ENCODE data around the gene GTPBP1.
A peak's percentile ranks its signal among the peaks of the same experiment; 100 is the strongest.

- no peak for TF ChIP-seq CTCF (conservative IDR thresholded peaks at IDR 0.05)
- peak; percentile 85; the same call in 1 of the 2 replicates for TF ChIP-seq ZFX (IDR thresholded peaks at IDR 0.05)
Measured at GRCh38 chr22:38656256-38657044, 49.3 kb upstream of the GTPBP1 start, which contains the start of the genes CBY1 and FAM227A.
